GM12801 (cell line): ENCODE measurements around the gene MRPS15.

ENCODE experiments used
- CTCF ChIP-seq: IDR thresholded peaks from one replicate; pipeline ENCODE4 v1.5.1; 2011; ENCODE audit warnings: control low read depth; ENCODE audit not compliant: insufficient read length; ENCODE audit errors: extremely low read depth

Gene MRPS15

GRCh38 chr1:36479505-36480051 is 15.4 kb upstream of the MRPS15 start:
- TF ChIP-seq CTCF, result no peak

- TF ChIP-seq CTCF, result no peak
Measured at GRCh38 chr1:36476945-36477344, 12.8 kb upstream of the MRPS15 start.

- no peak for TF ChIP-seq CTCF
Measured at GRCh38 chr1:36475910-36476604, 11.9 kb upstream of the MRPS15 start.

- no peak for TF ChIP-seq CTCF
Measured at GRCh38 chr1:36475341-36475740, 11.2 kb upstream of the MRPS15 start.

- TF ChIP-seq CTCF, result no peak
Measured at GRCh38 chr1:36472656-36473055, 8.5 kb upstream of the MRPS15 start.

- no peak for TF ChIP-seq CTCF
Measured at GRCh38 chr1:36471830-36472641, 7.9 kb upstream of the MRPS15 start.

- no peak for TF ChIP-seq CTCF
Measured at GRCh38 chr1:36469163-36469562, 5.0 kb upstream of the MRPS15 start.
